GM18909 (cell line): Measurements from ENCODE around the gene SPC24.
A peak's percentile ranks its signal among the peaks of the same experiment; 100 is the strongest.
"Not testable (repeated sequence)": the region's sequence is repeated elsewhere in the genome, so short reads cannot be mapped to it uniquely, and the experiment has no call there.

Experiments used
- ATAC-seq: cut with Tn5 transposase; IDR thresholded peaks from one replicate; pipeline ENCODE4 v1.9.1; 2021; ENCODE audit warnings: mild to moderate bottlenecking; ENCODE audit not compliant: unreplicated experiment, poor library complexity

The SPC24 gene

GRCh38 chr19:11100049-11100448, 55.5 kb downstream of the SPC24 start:
- no peak for ATAC-seq

- no peak for ATAC-seq
These were observed 56.7 kb downstream of the SPC24 start for GRCh38 chr19:11098861-11099260.

GRCh38 chr19:11098327-11098726, 57.3 kb downstream of the SPC24 start:
- ATAC-seq = no peak

- not testable (repeated sequence) for ATAC-seq
These were observed 58.2 kb downstream of the SPC24 start for GRCh38 chr19:11097367-11097766.

GRCh38 chr19:11096210-11096841, 59.3 kb downstream of the SPC24 start:
- ATAC-seq = peak; percentile 62
